ENCODE measurements around the gene NCOR1. TPM values are rescaled to one million over a fixed set of nuclear protein-coding genes. Genes with fewer than 3 reads are reported as not detected.

The NCOR1 gene
- total and polyA plus RNA-seq, 10 of the 15 experiments (the other 5 are each of a cell fraction or from before 2014, with no cell fraction given): 34.5 to 135 (median 82.9) TPM

DNA sequence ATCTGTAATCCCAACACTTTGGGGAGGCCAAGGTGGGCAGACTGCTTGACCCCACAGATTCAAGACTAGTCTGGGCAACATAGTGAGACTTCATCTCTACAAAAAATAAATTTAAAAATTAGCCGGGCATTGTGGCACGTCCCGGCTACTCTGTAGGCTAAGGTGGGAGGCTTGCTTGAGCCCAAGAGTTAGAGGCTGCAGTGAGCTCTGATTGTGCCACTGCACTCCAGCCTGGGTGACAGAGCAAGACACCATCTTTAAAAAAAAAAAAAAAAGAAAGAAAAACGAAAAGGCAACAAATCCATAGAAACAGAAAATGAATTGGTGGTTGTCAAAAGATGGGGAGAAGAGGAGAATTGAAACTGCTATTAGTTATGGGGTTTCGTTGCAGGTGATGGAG, 27.7 kb downstream of the NCOR1 start:
- Histone ChIP-seq H3K4me2 (ENCODE audit: control insufficient read depth, insufficient read depth) (no peak overlapping the region), H3K9me3 (replicated peaks; ENCODE audit: control insufficient read depth, insufficient read depth, low read length) (no peaks in the 10 kb centered on the region; the same call in 2 of the 3 replicates), H4K20me1 (ENCODE audit: control insufficient read depth, insufficient read depth) (no peaks in the 10 kb centered on the region), H3K27ac (ENCODE audit: control insufficient read depth, insufficient read depth) (no peak overlapping the region), H3K79me2 (ENCODE audit: control insufficient read depth, insufficient read depth, low read length) (peaks cover 25% of the 10 kb centered on the region), H3K9ac (ENCODE audit: control insufficient read depth, insufficient read depth, low read length) (no peak overlapping the region), H3K27me3 (replicated peaks in 1 of 2; ENCODE audit: control insufficient read depth in 2 of 2, insufficient read depth in 2 of 2, low read length in 1 of 2) (no peaks in the 10 kb centered on the region), H2AFZ (ENCODE audit: control insufficient read depth, low read depth, low read length) (no peak overlapping the region), H3K4me3 (no peak overlapping the region), H3K36me3 (ENCODE audit: control insufficient read depth in 2 of 2, insufficient read depth in 2 of 2, low read length in 1 of 2) (peaks cover 1 to 19% of the 10 kb centered on the region in 2 experiments), H3K4me1 (ENCODE audit: control insufficient read depth, insufficient read depth, low read length) (peaks cover 5% of the 10 kb centered on the region; the same call in 1 of the 2 replicates)
- intact Hi-C loops (cut with micrococcal nuclease; ENCODE audit: unreplicated experiment) (no loop called here), in situ Hi-C loops (cut with MboI) (no loop called here)
- DNase-seq (ENCODE audit: low read depth, low spot score): no peak
- BruUV-seq (replicated peaks): no TSS peak
- ChIA-PET RAD21 (ENCODE audit: unreplicated experiment) (no interaction called here), SMC1A (ENCODE audit: uncharacterized antibody, unreplicated experiment) (interaction anchor here (0.8 kb wide), 1 partner anchor 99 kb away, joined by 4 read pairs; no protein-coding TSS in a partner anchor), CTCF (interaction anchor here (0.7 to 1.2 kb wide), 2 partner anchors 27 to 44 kb away, joined by 3 read pairs; no protein-coding TSS in a partner anchor), POLR2A (interaction anchor here (0.6 to 0.7 kb wide), 3 partner anchors 34 to 230 kb away, joined by 3 to 9 read pairs (median 3); no protein-coding TSS in a partner anchor)
- 71% methylated on average over 5 of the region's 5 CpGs for WGBS (ENCODE audit: insufficient coverage, insufficient replicate concordance, low lambda C conversion rate, missing lambda C conversion rate)
- no peak for ATAC-seq
- no peak for FAIRE-seq
- TF ChIP-seq, protein P1, sequence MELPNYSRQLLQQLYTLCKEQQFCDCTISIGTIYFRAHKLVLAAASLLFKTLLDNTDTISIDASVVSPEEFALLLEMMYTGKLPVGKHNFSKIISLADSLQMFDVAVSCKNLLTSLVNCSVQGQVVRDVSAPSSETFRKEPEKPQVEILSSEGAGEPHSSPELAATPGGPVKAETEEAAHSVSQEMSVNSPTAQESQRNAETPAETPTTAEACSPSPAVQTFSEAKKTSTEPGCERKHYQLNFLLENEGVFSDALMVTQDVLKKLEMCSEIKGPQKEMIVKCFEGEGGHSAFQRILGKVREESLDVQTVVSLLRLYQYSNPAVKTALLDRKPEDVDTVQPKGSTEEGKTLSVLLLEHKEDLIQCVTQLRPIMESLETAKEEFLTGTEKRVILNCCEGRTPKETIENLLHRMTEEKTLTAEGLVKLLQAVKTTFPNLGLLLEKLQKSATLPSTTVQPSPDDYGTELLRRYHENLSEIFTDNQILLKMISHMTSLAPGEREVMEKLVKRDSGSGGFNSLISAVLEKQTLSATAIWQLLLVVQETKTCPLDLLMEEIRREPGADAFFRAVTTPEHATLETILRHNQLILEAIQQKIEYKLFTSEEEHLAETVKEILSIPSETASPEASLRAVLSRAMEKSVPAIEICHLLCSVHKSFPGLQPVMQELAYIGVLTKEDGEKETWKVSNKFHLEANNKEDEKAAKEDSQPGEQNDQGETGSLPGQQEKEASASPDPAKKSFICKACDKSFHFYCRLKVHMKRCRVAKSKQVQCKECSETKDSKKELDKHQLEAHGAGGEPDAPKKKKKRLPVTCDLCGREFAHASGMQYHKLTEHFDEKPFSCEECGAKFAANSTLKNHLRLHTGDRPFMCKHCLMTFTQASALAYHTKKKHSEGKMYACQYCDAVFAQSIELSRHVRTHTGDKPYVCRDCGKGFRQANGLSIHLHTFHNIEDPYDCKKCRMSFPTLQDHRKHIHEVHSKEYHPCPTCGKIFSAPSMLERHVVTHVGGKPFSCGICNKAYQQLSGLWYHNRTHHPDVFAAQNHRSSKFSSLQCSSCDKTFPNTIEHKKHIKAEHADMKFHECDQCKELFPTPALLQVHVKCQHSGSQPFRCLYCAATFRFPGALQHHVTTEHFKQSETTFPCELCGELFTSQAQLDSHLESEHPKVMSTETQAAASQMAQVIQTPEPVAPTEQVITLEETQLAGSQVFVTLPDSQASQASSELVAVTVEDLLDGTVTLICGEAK (IDR thresholded peaks at IDR 0.05; ENCODE audit: borderline replicate concordance): no peak
- TF ChIP-seq BRCA1 (IDR thresholded peaks at IDR 0.05; ENCODE audit: low read depth, low read length): no peak
- TF ChIP-seq BMI1 (IDR thresholded peaks at IDR 0.05; ENCODE audit: borderline replicate concordance): no peak
- TF ChIP-seq WRNIP1 (IDR thresholded peaks at IDR 0.05; ENCODE audit: borderline replicate concordance, low read depth, low read length): no peak
- TF ChIP-seq CREM (IDR thresholded peaks at IDR 0.05; ENCODE audit: low read depth): no peak
- no peak for TF ChIP-seq EP300 (IDR thresholded peaks at IDR 0.05; ENCODE audit: borderline replicate concordance in 1 of 2, control insufficient read depth in 1 of 2, low read depth in 2 of 2, low read length in 2 of 2)
- no peak for TF ChIP-seq MTA3 (IDR thresholded peaks at IDR 0.05; ENCODE audit: borderline replicate concordance, low read length)
- no peak for TF ChIP-seq CBX3 (IDR thresholded peaks at IDR 0.05; ENCODE audit: borderline replicate concordance, low read depth)
- TF ChIP-seq, protein P2, sequence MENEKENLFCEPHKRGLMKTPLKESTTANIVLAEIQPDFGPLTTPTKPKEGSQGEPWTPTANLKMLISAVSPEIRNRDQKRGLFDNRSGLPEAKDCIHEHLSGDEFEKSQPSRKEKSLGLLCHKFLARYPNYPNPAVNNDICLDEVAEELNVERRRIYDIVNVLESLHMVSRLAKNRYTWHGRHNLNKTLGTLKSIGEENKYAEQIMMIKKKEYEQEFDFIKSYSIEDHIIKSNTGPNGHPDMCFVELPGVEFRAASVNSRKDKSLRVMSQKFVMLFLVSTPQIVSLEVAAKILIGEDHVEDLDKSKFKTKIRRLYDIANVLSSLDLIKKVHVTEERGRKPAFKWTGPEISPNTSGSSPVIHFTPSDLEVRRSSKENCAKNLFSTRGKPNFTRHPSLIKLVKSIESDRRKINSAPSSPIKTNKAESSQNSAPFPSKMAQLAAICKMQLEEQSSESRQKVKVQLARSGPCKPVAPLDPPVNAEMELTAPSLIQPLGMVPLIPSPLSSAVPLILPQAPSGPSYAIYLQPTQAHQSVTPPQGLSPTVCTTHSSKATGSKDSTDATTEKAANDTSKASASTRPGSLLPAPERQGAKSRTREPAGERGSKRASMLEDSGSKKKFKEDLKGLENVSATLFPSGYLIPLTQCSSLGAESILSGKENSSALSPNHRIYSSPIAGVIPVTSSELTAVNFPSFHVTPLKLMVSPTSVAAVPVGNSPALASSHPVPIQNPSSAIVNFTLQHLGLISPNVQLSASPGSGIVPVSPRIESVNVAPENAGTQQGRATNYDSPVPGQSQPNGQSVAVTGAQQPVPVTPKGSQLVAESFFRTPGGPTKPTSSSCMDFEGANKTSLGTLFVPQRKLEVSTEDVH (IDR thresholded peaks at IDR 0.05; ENCODE audit: low read depth, partially characterized antibody): no peak
- no peak for TF ChIP-seq SMAD5 (IDR thresholded peaks at IDR 0.05; ENCODE audit: low read depth)
- TF ChIP-seq, protein P3, sequence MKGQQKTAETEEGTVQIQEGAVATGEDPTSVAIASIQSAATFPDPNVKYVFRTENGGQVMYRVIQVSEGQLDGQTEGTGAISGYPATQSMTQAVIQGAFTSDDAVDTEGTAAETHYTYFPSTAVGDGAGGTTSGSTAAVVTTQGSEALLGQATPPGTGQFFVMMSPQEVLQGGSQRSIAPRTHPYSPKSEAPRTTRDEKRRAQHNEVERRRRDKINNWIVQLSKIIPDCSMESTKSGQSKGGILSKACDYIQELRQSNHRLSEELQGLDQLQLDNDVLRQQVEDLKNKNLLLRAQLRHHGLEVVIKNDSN (IDR thresholded peaks at IDR 0.05; ENCODE audit: borderline replicate concordance, extremely low read length, insufficient read depth, low read depth, low read length): no peak

Measured in GM12878 (cell line).